ENCODE measurements around the gene UBAP2L.

UBAP2L gene

GRCh38 chr1:154240294-154240833, 19.6 kb downstream of the UBAP2L start:
- Histone ChIP-seq H3K4me3 (IDR thresholded peaks at IDR 0.05; ENCODE audit: insufficient read depth, low read depth, low read length) (no peak overlapping the region), H3K4me2 (peak overlapping the region; percentile 0; the same call in 1 of the 2 replicates), H4K20me1 (ENCODE audit: insufficient read depth) (peaks cover 19% of the 10 kb centered on the region; the same call in 1 of the 2 replicates), H3K27me3 (ENCODE audit: insufficient read depth, low read depth) (no peaks in the 10 kb centered on the region), H3K4me1 (ENCODE audit: low read depth, poor library complexity, severe bottlenecking) (peaks cover 31% of the 10 kb centered on the region), H3K9ac (no peak overlapping the region), H3K36me3 (ENCODE audit: insufficient read depth) (peaks cover 89% of the 10 kb centered on the region; the same call in 1 of the 2 replicates), H3K27ac (no peak overlapping the region; the same call in 1 of the 2 replicates), H2AFZ (ENCODE audit: low read depth) (no peak overlapping the region), H3K79me2 (ENCODE audit: insufficient read depth, low read depth) (peaks cover 67% of the 10 kb centered on the region)
- TF ChIP-seq CTCF (conservative IDR thresholded peaks at IDR 0.05; ENCODE audit: low read depth, low read length): no peak

- TF ChIP-seq CTCF (conservative IDR thresholded peaks at IDR 0.05; ENCODE audit: low read depth, low read length): no peak
- H3K27me3 ChIP-seq (ENCODE audit: insufficient read depth, low read depth): no peaks in the 10 kb centered on the region
- no peak overlapping the region for H3K4me2 ChIP-seq
- H3K4me1 ChIP-seq (ENCODE audit: low read depth, poor library complexity, severe bottlenecking): peaks cover 31% of the 10 kb centered on the region
- peaks cover 19% of the 10 kb centered on the region; the same call in 1 of the 2 replicates for H4K20me1 ChIP-seq (ENCODE audit: insufficient read depth)
- peaks cover 87% of the 10 kb centered on the region; the same call in 1 of the 2 replicates for H3K36me3 ChIP-seq (ENCODE audit: insufficient read depth)
- no peak overlapping the region for H2AFZ ChIP-seq (ENCODE audit: low read depth)
- no peak overlapping the region for H3K27ac ChIP-seq
- no peak overlapping the region for H3K4me3 ChIP-seq (IDR thresholded peaks at IDR 0.05; ENCODE audit: insufficient read depth, low read depth, low read length)
- peaks cover 60% of the 10 kb centered on the region for H3K79me2 ChIP-seq (ENCODE audit: insufficient read depth, low read depth)
- no peak overlapping the region for H3K9ac ChIP-seq
Observed at GRCh38 chr1:154241703-154242351, 21.1 kb downstream of the UBAP2L start.

GRCh38 chr1:154253671-154254070, 32.9 kb downstream of the UBAP2L start:
- Histone ChIP-seq H3K4me1 (ENCODE audit: low read depth, poor library complexity, severe bottlenecking) (no peaks in the 10 kb centered on the region), H3K27me3 (ENCODE audit: insufficient read depth, low read depth) (no peaks in the 10 kb centered on the region), H3K9ac (no peak overlapping the region), H3K36me3 (ENCODE audit: insufficient read depth) (peaks cover 76% of the 10 kb centered on the region; the same call in 1 of the 2 replicates), H3K27ac (no peak overlapping the region), H4K20me1 (ENCODE audit: insufficient read depth) (no peaks in the 10 kb centered on the region), H3K4me2 (no peak overlapping the region), H3K79me2 (ENCODE audit: insufficient read depth, low read depth) (peaks cover 6% of the 10 kb centered on the region; the same call in 1 of the 2 replicates), H2AFZ (ENCODE audit: low read depth) (no peak overlapping the region), H3K4me3 (IDR thresholded peaks at IDR 0.05; ENCODE audit: insufficient read depth, low read depth, low read length) (no peak overlapping the region)
- no peak for TF ChIP-seq CTCF (conservative IDR thresholded peaks at IDR 0.05; ENCODE audit: low read depth, low read length)

- no peak for TF ChIP-seq CTCF (conservative IDR thresholded peaks at IDR 0.05; ENCODE audit: low read depth, low read length)
- H3K9ac ChIP-seq: no peak overlapping the region
- H3K79me2 ChIP-seq (ENCODE audit: insufficient read depth, low read depth): no peaks in the 10 kb centered on the region
- H3K4me2 ChIP-seq: no peak overlapping the region
- no peaks in the 10 kb centered on the region for H3K27me3 ChIP-seq (ENCODE audit: insufficient read depth, low read depth)
- H3K4me1 ChIP-seq (ENCODE audit: low read depth, poor library complexity, severe bottlenecking): no peaks in the 10 kb centered on the region
- no peak overlapping the region for H2AFZ ChIP-seq (ENCODE audit: low read depth)
- H3K4me3 ChIP-seq (IDR thresholded peaks at IDR 0.05; ENCODE audit: insufficient read depth, low read depth, low read length): no peak overlapping the region
- H3K27ac ChIP-seq: no peak overlapping the region
- H4K20me1 ChIP-seq (ENCODE audit: insufficient read depth): no peaks in the 10 kb centered on the region
- peaks cover 81% of the 10 kb centered on the region; the same call in 1 of the 2 replicates for H3K36me3 ChIP-seq (ENCODE audit: insufficient read depth)
Observed at GRCh38 chr1:154256686-154257085, 35.9 kb downstream of the UBAP2L start.

All from KMS-11 (cell line).